Head of caudate nucleus (tissue), 42 donors: Measurements from ENCODE around the gene D2HGDH.
A peak's percentile ranks its signal among the peaks of the same experiment; 100 is the strongest.

ENCODE experiments used
- DNase-seq, 42 donors: peaks; one replicate each; pipeline versions ENCODE4 v3.0.0 to v3.0.0-alpha.2; 2020 to 2021; ENCODE audit warnings: mixed read lengths in 7 of 42
- intact Hi-C: fragments of 100-400 bp; cut with DNase I; formaldehyde crosslinking; loops from one replicate; pipeline ENCODE4 v1.15.0; 2022

Gene D2HGDH

GRCh38 chr2:241734467-241735208 is at the start of gene D2HGDH:
TSS of gene D2HGDH (plus strand) at chr2:241734630. CDS start at chr2:241735225, 595 bp downstream.
- intact Hi-C loops: loop anchor here (5.0 kb wide), 1 partner anchor 143 kb away; no protein-coding TSS in a partner anchor
- DNase-seq: peak; percentile 85 to 98 (median 95)

DNA sequence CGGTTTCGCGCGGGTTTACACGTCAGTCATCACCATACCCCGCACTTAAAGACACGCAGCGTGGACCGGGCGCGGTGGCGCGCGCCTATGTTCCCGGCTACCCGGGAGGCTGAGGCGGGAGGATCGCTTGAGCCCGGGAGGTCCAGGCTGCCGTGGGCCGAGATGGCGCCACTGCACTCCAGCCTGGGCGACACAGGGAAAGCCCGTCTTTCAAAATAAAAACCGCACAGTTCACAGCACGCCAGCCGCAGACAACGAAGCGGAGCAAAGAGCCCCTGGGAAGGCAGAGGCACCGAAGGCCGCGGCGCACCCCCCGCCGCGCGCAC is 48.1 kb upstream of the D2HGDH start:
- peak in 18 of 42 donors; percentile 4 to 49 (median 21) for DNase-seq
- intact Hi-C loops: loop anchor here (2.0 kb wide), 1 partner anchor 49 kb away; the partner anchor contains the start of genes ATG4B and THAP4

DNA sequence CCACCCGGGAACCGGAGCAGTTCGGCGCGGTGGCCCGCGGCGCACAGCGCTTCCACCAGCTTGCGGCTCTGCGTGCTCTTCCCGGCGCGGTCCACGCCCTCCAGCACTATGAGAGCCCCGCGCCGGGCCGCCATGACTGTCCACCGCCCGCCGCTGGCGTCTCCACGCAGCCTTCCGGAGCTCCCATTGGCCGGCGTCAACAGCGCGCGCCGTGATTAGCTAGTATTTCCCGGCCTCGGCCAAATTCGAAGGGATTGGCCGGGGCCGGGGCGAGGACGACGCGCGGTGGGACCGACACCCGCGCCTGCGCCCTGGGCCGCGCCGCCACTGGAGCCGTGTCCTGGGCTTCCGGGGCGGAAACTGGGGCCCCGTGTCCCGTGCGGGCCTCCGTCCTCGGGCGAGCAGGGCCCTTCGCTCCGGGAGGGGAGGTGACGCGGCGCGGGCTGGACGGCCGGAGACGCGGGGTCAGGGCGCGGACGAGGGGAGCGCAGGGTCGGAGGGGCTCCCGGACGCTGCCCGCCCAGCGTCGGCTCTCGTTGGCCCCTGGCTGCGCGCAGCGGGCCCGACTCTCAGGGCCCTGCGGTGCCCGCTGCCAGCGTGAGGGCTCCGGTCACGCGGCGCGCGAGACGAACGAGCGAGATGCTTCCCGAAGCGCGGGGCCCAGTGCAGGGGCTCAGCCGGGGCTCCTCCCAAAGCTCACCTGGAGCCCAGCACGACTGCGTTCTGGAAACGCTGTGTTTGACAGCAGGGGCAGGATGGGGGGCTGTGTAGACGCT is 47.6 kb upstream of the D2HGDH start, which contains the start of gene DTYMK:
Gene DTYMK (minus strand): TSS at position 166 of the 776 bp plus-strand sequence. CDS start 32 bp downstream, at position 134.
- intact Hi-C loops: loop anchor here (2.0 kb wide), 1 partner anchor 50 kb away; the partner anchor contains the start of genes ATG4B and THAP4
- DNase-seq: peak; percentile 92 to 98 (median 97)

- DNase-seq: no peak
- intact Hi-C loops: no loop called here
Observed at GRCh38 chr2:241689306-241689705, 45.1 kb upstream of the D2HGDH start.

DNA sequence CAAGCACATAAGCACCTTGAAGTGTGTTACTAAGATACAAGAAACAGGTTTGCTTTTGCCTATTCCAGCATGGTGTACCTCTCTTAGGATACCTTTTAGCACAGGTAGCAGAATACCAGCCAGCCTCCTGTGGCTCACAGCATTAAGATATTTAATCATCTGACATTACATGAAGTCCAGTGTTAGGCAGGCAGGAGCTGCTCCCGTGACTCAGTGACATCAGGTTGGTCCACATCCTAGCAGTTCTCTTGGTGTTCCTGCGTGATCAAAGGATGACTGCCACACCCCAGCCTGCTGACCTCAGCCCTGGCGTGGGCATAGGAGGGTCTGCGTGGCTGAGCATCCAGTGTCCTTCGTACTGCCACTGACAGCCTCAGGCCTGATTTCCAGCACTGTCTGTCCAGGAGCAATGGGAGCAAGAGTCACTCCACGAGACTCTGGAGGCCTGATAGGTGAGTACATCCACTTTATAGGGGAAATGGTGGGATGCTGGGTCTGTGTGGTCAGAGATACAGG is 44.2 kb upstream of the D2HGDH start:
- no peak for DNase-seq
- intact Hi-C loops: no loop called here

DNA sequence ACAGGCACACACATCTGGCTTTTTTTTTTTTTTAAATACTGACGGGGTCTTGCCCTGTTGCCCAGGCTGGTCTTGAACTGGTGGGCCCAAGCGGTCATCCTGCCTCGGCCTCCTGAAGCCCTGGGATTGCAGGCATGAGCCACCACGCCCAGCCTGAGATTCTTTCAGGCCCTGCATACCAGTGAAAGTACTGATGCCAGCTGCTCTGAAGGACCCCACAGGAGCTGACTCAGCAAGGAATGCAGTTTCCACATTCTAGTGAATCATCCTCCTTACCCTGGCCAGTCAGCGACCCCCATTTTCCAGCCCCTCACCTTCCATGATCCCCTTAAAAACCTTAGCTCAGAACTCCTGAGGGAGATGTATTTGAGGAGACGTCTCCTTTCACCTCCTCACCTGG is 42.0 kb upstream of the D2HGDH start:
- intact Hi-C loops: no loop called here
- no peak for DNase-seq

DNA sequence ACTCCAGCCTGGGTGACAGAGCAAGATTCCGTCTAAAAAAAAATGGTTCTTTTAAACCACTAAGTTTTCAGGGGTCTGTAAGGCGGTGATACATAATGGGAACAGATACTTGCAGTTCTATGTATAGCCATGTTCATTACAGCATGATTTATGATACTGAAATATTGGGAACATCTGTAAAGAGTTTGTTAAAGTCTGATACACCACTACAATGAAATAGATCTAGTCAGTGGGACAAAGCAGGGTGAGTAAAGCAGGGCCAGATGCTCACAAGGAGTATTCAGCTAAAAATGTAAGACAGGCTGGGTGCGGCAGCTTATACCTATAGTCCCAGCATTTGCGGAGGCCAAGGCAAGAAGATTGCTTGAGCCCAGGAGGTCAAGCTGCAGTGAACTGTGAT is 38.8 kb upstream of the D2HGDH start:
- DNase-seq: no peak
- intact Hi-C loops: no loop called here

GRCh38 chr2:241701149-241701398 is 33.4 kb upstream of the D2HGDH start:
- peak in 2 of 42 donors; percentile 23 to 49 for DNase-seq
- intact Hi-C loops: no loop called here

GRCh38 chr2:241701399-241702154 is 32.9 kb upstream of the D2HGDH start, which contains the start of gene ING5:
TSS of gene ING5 (plus strand) at chr2:241702039. CDS start at chr2:241702066, 27 bp downstream.
- peak; percentile 89 to 99 (median 96) for DNase-seq
- intact Hi-C loops: no loop called here

GRCh38 chr2:241702155-241703031 is 32.0 kb upstream of the D2HGDH start:
- intact Hi-C loops: no loop called here
- DNase-seq: peak; percentile 68 to 97 (median 92)

GRCh38 chr2:241703032-241703604 is 31.3 kb upstream of the D2HGDH start:
- intact Hi-C loops: no loop called here
- peak in 17 of 42 donors; percentile 7 to 62 (median 20) for DNase-seq

- no peak for DNase-seq
- intact Hi-C loops: no loop called here
Observed at GRCh38 chr2:241706537-241706936, 27.9 kb upstream of the D2HGDH start.

- peak in 11 of 42 donors; percentile 11 to 73 (median 36) for DNase-seq
- intact Hi-C loops: no loop called here
Observed at GRCh38 chr2:241708879-241709278, 25.6 kb upstream of the D2HGDH start.

DNA sequence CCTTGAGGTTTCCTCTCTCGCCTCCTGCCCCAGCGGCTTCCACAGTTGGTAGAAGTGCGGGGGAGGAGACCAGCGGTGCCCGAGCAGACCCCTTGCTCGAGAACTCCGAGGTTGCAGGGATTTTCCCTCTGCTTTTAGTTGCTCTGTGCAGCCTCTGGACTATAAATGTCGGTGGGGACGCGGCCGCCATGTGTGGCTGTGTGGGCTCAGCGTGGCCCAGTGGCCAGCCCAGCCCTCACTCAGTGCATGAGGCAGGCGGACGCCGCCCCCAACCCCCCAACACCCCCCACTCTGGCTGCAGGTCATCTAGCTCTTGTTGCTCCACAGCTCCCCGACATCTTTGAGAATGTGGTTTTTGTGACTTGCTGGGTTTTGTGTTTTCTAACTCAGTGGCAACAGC is 15.3 kb upstream of the D2HGDH start:
- intact Hi-C loops: no loop called here
- no peak for DNase-seq

DNA sequence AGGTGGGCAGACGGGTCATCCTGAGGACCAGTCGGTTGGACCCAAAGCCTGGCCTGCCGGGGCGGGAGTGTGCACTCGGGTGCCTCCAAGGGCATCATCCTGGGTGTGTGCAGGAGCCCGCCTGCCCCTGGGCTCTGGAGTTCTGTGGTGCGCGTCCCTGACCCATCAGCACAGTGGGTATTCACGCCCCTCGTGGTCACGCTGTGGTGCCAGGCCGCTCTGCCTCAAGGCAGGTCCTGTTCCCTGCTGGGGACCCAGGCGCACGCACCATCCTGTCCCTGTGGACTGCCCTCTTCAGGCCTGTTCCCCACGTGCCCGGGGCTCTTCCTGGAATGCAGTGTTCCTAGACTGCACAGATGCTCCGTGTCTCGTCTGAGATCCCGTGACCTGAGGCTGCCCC is 14.3 kb upstream of the D2HGDH start:
- intact Hi-C loops: no loop called here
- no peak for DNase-seq

DNA sequence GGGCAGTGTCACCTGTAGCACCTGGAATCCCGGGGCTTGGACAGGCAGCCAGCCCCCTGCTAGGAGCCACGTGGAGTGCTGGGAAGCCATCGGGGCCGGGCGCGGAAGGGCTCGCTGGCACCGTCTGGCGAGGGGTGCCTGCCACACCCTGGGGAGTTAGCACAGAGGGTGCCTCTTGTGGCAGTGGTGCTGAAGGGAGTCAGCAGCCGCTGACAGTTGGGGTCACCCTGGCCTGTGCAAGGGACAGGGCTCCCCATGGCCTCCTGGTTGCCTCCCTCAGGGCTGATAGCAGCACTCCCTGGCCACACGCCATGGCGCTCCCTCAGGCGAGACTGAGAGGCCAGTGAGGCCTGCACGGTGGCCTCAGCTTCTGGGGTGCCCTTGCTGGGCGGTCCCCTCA is 13.9 kb upstream of the D2HGDH start:
- intact Hi-C loops: no loop called here
- DNase-seq: no peak

DNA sequence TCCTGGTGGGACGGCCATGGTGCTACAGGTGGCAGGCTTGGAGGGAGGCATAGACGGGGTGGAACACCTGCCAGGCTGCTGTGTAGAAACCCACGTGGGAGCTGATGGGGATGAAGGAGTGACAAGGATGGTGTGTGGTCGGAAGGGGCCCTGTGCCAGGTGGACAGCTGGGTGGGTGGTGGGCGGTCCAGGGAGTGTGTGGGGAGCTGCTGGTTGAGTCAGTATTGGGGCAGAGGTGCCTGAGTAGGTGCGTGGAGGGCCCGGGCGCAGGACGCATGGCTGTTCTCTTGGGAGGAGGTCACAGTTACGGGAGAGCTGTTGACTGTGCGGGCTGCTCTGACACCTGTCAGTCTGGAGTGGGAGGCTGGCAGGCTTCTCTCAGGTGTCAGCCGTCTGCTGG is 12.6 kb upstream of the D2HGDH start:
- intact Hi-C loops: no loop called here
- DNase-seq: no peak

GRCh38 chr2:241722896-241723454 is 11.5 kb upstream of the D2HGDH start:
- no peak for DNase-seq
- intact Hi-C loops: no loop called here
